ENCODE results near the gene TRIM46. TPM values are rescaled to one million over a fixed set of nuclear protein-coding genes. Genes with fewer than 3 reads are reported as not detected.

The TRIM46 gene
- total and polyA plus RNA-seq, 9 of the 15 experiments (the other 6 are each of a cell fraction or from before 2014, with no cell fraction given) = 0.05 to 0.60 (median 0.16) TPM; not detected in 3

DNA sequence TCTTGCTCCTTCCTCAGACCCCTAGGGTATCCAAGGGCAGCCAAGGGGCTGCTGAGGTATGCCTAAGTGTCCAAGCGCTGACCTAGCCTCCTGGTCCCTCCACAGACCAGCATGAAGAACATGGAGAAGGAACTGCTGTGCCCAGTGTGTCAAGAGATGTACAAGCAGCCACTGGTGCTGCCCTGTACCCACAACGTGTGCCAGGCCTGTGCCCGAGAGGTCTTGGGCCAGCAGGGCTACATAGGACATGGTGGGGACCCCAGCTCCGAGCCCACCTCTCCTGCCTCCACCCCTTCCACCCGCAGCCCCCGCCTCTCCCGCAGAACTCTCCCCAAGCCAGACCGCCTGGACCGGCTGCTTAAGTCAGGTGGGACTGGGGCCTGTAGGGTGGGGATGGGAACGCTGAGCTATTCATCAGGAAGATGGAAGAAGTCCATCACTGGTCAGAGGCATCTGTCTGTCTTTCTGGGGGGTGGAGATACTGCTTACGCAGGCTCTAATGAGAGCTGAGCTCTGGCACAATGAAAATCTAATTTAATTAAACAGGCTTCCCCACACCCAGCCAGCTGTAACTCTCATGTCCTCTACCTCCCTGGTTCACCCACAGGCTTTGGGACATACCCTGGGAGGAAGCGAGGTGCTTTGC, 1.8 kb downstream of the TRIM46 start:
- Histone ChIP-seq H3K9me3 (replicated peaks; ENCODE audit: control insufficient read depth, insufficient read depth, low read depth, low read length) (no peaks in the 10 kb centered on the region), H3K4me2 (ENCODE audit: insufficient read depth, low read length) (no peak overlapping the region), H3K9ac (ENCODE audit: insufficient read depth in 1 of 2, low read depth in 2 of 2, low read length in 2 of 2) (peak overlapping the region in 1 of 2 experiments; percentile 69; a peak in 2 of 4 replicates), H3K4me1 (replicated peaks in 1 of 2; ENCODE audit: control insufficient read depth in 2 of 2, insufficient read depth in 2 of 2, low read length in 2 of 2) (peaks cover 21 to 63% of the 10 kb centered on the region in 2 experiments; a peak in 4 of 5 replicates), H3K27ac (ENCODE audit: extremely low read depth, low read depth, low read length) (no peak overlapping the region), H4K20me1 (replicated peaks; ENCODE audit: control insufficient read depth, insufficient read depth, low read length) (no peaks in the 10 kb centered on the region), H3K27me3 (ENCODE audit: control insufficient read depth in 2 of 2, insufficient read depth in 2 of 2, low read length in 2 of 2) (no peaks in the 10 kb centered on the region), H3K4me3 (no peak overlapping the region), H3K79me2 (ENCODE audit: control insufficient read depth, insufficient read depth, low read length) (peaks cover 15% of the 10 kb centered on the region), H3K9me1 (ENCODE audit: control insufficient read depth, insufficient read depth, low read length) (no peaks in the 10 kb centered on the region), H3K36me3 (ENCODE audit: control insufficient read depth, insufficient read depth, low read length) (peaks cover 18% of the 10 kb centered on the region), H2AFZ (ENCODE audit: low read depth, low read length) (no peak overlapping the region)
- in situ Hi-C loops (cut with MboI) = no loop called here
- TF ChIP-seq, protein P1, sequence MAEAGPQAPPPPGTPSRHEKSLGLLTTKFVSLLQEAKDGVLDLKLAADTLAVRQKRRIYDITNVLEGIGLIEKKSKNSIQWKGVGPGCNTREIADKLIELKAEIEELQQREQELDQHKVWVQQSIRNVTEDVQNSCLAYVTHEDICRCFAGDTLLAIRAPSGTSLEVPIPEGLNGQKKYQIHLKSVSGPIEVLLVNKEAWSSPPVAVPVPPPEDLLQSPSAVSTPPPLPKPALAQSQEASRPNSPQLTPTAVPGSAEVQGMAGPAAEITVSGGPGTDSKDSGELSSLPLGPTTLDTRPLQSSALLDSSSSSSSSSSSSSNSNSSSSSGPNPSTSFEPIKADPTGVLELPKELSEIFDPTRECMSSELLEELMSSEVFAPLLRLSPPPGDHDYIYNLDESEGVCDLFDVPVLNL (CRISPR knock-in tag; IDR thresholded peaks at IDR 0.05; ENCODE audit: low read depth) = no peak
- TF ChIP-seq, protein P2, sequence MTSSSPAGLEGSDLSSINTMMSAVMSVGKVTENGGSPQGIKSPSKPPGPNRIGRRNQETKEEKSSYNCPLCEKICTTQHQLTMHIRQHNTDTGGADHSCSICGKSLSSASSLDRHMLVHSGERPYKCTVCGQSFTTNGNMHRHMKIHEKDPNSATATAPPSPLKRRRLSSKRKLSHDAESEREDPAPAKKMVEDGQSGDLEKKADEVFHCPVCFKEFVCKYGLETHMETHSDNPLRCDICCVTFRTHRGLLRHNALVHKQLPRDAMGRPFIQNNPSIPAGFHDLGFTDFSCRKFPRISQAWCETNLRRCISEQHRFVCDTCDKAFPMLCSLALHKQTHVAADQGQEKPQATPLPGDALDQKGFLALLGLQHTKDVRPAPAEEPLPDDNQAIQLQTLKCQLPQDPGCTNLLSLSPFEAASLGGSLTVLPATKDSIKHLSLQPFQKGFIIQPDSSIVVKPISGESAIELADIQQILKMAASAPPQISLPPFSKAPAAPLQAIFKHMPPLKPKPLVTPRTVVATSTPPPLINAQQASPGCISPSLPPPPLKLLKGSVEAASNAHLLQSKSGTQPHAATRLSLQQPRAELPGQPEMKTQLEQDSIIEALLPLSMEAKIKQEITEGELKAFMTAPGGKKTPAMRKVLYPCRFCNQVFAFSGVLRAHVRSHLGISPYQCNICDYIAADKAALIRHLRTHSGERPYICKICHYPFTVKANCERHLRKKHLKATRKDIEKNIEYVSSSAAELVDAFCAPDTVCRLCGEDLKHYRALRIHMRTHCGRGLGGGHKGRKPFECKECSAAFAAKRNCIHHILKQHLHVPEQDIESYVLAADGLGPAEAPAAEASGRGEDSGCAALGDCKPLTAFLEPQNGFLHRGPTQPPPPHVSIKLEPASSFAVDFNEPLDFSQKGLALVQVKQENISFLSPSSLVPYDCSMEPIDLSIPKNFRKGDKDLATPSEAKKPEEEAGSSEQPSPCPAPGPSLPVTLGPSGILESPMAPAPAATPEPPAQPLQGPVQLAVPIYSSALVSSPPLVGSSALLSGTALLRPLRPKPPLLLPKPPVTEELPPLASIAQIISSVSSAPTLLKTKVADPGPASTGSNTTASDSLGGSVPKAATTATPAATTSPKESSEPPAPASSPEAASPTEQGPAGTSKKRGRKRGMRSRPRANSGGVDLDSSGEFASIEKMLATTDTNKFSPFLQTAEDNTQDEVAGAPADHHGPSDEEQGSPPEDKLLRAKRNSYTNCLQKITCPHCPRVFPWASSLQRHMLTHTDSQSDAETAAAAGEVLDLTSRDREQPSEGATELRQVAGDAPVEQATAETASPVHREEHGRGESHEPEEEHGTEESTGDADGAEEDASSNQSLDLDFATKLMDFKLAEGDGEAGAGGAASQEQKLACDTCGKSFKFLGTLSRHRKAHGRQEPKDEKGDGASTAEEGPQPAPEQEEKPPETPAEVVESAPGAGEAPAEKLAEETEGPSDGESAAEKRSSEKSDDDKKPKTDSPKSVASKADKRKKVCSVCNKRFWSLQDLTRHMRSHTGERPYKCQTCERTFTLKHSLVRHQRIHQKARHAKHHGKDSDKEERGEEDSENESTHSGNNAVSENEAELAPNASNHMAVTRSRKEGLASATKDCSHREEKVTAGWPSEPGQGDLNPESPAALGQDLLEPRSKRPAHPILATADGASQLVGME (CRISPR knock-in tag; IDR thresholded peaks at IDR 0.05) = no peak
- no peak for TF ChIP-seq ZNF146 (CRISPR knock-in tag; IDR thresholded peaks at IDR 0.05; ENCODE audit: unreplicated experiment)
- no peak for TF ChIP-seq MCM2 (IDR thresholded peaks at IDR 0.05; ENCODE audit: low read depth)
- TF ChIP-seq GABPB2 (CRISPR knock-in tag; conservative IDR thresholded peaks at IDR 0.05) = no peak
- no peak for TF ChIP-seq ILF3 (IDR thresholded peaks at IDR 0.05; ENCODE audit: borderline replicate concordance)
- TF ChIP-seq DIDO1 (tag; IDR thresholded peaks at IDR 0.05; ENCODE audit: low read depth) = no peak
- no peak for TF ChIP-seq ZBTB17 (CRISPR knock-in tag; IDR thresholded peaks at IDR 0.05)
- no peak for TF ChIP-seq HCFC1 (IDR thresholded peaks at IDR 0.05; ENCODE audit: low read depth, low read length)
- TF ChIP-seq RBBP5 (IDR thresholded peaks at IDR 0.05; ENCODE audit: borderline replicate concordance, insufficient read depth, low read length, poor library complexity, severe bottlenecking) = no peak
- no peak for TF ChIP-seq SRF (CRISPR knock-in tag; IDR thresholded peaks at IDR 0.05)
- TF ChIP-seq ZNF76 (CRISPR knock-in tag; IDR thresholded peaks at IDR 0.05; ENCODE audit: borderline replicate concordance) = no peak
- TF ChIP-seq, protein P3, sequence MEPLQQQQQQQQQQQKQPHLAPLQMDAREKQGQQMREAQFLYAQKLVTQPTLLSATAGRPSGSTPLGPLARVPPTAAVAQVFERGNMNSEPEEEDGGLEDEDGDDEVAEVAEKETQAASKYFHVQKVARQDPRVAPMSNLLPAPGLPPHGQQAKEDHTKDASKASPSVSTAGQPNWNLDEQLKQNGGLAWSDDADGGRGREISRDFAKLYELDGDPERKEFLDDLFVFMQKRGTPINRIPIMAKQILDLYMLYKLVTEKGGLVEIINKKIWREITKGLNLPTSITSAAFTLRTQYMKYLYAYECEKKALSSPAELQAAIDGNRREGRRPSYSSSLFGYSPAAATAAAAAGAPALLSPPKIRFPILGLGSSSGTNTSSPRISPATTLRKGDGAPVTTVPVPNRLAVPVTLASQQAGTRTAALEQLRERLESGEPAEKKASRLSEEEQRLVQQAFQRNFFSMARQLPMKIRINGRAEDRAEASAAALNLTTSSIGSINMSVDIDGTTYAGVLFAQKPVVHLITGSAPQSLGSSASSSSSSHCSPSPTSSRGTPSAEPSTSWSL (CRISPR knock-in tag; IDR thresholded peaks at IDR 0.05; ENCODE audit: borderline replicate concordance) = no peak
- intact Hi-C loops (cut with micrococcal nuclease) = no loop called here
- ChIA-PET POLR2A (interaction anchor here (0.6 to 1.2 kb wide), 5 partner anchors 8 to 86 kb away, joined by 3 to 4 read pairs (median 4); no protein-coding TSS in a partner anchor), CTCF (ENCODE audit: low intra/inter-chr PET ratio) (interaction anchor here (1.2 to 2.3 kb wide), 2 partner anchors 51 to 416 kb away, joined by 4 to 17 read pairs; no protein-coding TSS in a partner anchor)
- FAIRE-seq = no peak
- ATAC-seq = no peak
- 52% methylated on average over 12 of the region's 12 CpGs for WGBS (ENCODE audit: insufficient coverage, low coverage, missing lambda C conversion rate)
- BruUV-seq (replicated peaks) = no TSS peak
- no peak for DNase-seq (ENCODE audit: extremely low read depth in 1 of 4, low spot score in 3 of 4)
